ENCODE measurements around the gene AKR1C4.

DNA sequence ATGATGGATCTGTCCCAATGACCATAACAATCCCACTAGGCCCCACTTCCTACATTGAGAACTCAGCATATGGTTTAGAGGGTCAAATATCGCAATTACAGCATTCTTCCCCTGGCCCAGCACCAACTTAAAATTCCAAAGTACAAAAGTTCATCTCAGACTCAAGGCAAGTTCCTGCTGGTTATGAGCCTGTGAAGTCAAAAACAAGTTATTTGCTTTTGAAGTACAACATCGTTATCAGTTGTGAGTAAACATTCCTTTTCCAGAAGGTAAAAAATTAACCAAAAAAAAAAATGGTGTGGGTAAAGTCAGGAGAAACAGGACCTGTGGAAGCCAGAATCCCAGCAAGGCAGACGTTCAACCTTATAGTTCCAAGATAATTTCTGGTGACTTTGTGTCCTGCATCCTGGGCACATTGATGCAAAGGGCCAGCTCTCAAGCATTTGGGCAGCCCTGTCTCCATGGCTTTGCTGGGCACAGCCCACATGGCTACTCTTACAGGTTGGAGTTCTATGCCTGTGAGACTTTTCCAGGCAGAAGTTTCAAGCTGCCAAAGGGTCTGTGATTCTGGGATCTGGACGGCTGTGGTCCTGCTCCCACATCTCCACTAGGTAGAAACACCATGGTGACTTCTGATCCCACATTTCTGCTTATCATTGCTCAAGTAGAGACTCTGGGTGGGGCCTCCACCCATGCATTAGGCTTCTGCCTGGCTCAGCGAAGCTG, 49.2 kb upstream of the AKR1C4 start:
- TF ChIP-seq, protein P1, sequence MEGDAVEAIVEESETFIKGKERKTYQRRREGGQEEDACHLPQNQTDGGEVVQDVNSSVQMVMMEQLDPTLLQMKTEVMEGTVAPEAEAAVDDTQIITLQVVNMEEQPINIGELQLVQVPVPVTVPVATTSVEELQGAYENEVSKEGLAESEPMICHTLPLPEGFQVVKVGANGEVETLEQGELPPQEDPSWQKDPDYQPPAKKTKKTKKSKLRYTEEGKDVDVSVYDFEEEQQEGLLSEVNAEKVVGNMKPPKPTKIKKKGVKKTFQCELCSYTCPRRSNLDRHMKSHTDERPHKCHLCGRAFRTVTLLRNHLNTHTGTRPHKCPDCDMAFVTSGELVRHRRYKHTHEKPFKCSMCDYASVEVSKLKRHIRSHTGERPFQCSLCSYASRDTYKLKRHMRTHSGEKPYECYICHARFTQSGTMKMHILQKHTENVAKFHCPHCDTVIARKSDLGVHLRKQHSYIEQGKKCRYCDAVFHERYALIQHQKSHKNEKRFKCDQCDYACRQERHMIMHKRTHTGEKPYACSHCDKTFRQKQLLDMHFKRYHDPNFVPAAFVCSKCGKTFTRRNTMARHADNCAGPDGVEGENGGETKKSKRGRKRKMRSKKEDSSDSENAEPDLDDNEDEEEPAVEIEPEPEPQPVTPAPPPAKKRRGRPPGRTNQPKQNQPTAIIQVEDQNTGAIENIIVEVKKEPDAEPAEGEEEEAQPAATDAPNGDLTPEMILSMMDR (IDR thresholded peaks at IDR 0.05) = no peak
- no peak for TF ChIP-seq POLR2A (IDR thresholded peaks at IDR 0.05)

Data from adrenal gland (tissue), 5 donors.